GM21576 (cell line): ENCODE data around the gene SACM1L.

Experiments
- ATAC-seq: cut with Tn5 transposase; IDR thresholded peaks from one replicate; pipeline ENCODE4 v1.9.1; 2021; ENCODE audit warnings: mild to moderate bottlenecking, moderate library complexity; ENCODE audit not compliant: unreplicated experiment

SACM1L gene

GRCh38 chr3:45763303-45763675, 74.1 kb downstream of the SACM1L start:
- no peak for ATAC-seq

- no peak for ATAC-seq
Observed at GRCh38 chr3:45765266-45765851, 76.2 kb downstream of the SACM1L start.

- ATAC-seq = no peak
Observed at GRCh38 chr3:45765958-45766357, 76.8 kb downstream of the SACM1L start.

- ATAC-seq = no peak
Observed at GRCh38 chr3:45771166-45771775, 82.1 kb downstream of the SACM1L start.

- no peak for ATAC-seq
Observed at GRCh38 chr3:45771831-45772230, 82.6 kb downstream of the SACM1L start.

DNA sequence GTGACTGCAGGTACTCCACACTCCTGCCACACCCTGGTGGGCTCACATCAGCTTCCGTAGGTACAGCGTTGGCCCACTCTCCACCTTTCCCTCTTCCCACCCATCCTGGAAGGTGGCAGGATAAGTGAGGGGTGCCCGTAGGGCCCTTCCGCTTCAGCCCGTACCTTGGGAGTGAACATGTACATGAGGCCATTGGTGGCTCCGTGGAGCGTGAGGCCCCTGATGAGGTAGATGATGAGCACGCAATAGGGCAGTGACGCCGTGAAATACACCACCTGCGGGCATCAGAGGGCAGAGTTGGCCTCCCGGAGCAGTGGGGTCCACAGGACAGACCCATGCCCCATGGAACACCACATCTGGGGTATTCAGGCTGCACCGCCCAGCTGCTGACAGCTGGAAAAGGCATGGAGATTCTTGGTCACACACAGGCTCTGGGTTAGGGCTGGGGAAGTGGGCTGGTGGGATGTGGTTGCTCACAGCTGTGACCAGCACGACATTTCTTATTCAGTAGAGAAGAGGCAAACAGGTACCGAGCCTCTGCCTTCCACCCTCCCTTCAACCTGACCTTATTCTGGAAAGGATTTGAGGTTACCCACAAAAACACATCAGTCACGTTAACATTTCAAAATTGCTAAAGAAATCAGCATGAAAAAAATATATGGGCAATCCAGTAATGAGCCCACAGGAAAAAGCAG, 83.3 kb downstream of the SACM1L start:
- ATAC-seq = no peak

DNA sequence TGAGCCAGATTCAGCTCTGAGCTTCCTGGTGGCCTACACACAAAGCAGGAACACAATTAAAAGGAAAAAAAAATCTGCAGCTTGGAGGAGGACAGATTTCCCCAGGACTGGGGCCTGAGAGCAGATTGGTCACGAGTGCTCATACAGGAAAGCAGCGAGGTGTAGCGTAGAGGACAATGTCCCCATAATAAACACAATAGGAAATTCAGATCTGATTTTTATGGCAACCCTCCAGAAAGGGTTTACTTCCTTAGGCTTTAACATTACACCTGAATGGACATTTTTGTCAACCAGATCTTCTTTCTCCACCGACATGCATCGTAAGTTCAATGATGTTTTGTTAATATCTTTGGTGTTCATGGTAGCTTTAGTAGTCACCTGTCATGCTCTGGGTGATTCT, 83.9 kb downstream of the SACM1L start:
- ATAC-seq = no peak

- no peak for ATAC-seq
Observed at GRCh38 chr3:45773714-45774449, 84.7 kb downstream of the SACM1L start.

GRCh38 chr3:45774581-45775521, 85.7 kb downstream of the SACM1L start:
- no peak for ATAC-seq

- no peak for ATAC-seq
Observed at GRCh38 chr3:45775571-45776300, 86.5 kb downstream of the SACM1L start.

- no peak for ATAC-seq
Observed at GRCh38 chr3:45776301-45776595, 87.1 kb downstream of the SACM1L start.

- no peak for ATAC-seq
Observed at GRCh38 chr3:45776611-45777010, 87.4 kb downstream of the SACM1L start.

- no peak for ATAC-seq
Observed at GRCh38 chr3:45777111-45777745, 88.0 kb downstream of the SACM1L start.

DNA sequence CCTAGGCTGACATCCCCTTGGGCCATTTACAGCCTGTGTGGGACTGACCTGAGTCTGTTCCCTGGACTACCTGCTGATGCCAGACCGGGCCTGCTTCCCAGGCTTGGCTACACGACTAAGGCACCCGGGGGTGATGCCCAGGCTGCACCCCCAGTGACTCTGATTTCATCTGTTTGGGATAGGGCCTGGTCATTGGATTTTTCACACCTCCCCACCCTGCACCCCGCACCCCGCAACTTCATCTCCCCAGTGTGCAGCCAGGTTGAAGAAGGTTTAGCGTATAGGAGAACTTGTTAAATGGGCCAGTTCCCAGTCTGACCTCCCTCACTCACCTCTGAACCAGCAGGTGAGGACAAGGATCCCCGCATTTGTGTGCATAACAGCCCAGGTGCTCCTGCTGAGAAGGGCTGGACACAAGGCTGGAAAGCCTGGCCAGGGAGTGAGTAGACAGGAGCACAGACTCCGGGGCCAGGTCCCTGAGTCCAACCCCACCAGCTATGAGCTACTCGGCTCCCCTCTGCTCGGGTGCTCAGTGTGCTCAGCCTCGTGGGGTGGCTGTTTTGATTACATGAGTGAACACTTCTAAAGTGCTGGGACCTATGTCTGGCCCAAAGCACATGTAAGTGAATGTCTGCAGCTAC, 88.7 kb downstream of the SACM1L start:
- no peak for ATAC-seq

DNA sequence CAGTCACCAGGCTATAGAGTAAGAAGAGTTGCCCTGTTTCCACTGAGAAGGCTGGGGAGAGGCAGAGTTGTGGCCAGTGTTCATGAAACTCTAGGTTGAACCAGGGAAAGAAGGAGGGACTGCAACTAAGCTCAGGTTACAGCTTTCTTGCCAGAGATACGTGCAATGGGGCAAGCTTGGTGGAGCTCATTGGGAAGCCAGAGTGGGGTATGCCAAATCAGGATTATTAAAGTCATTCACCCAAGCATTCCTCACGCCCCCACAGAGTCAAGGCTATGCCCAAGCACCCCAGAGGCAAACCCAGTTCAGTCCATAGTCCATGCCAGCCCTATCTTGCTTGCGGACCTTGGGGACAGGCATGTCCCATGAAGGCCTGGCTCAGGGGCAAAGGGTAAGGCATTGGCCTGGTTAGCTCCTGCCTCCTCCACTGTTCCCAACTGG, 89.6 kb downstream of the SACM1L start:
- no peak for ATAC-seq

DNA sequence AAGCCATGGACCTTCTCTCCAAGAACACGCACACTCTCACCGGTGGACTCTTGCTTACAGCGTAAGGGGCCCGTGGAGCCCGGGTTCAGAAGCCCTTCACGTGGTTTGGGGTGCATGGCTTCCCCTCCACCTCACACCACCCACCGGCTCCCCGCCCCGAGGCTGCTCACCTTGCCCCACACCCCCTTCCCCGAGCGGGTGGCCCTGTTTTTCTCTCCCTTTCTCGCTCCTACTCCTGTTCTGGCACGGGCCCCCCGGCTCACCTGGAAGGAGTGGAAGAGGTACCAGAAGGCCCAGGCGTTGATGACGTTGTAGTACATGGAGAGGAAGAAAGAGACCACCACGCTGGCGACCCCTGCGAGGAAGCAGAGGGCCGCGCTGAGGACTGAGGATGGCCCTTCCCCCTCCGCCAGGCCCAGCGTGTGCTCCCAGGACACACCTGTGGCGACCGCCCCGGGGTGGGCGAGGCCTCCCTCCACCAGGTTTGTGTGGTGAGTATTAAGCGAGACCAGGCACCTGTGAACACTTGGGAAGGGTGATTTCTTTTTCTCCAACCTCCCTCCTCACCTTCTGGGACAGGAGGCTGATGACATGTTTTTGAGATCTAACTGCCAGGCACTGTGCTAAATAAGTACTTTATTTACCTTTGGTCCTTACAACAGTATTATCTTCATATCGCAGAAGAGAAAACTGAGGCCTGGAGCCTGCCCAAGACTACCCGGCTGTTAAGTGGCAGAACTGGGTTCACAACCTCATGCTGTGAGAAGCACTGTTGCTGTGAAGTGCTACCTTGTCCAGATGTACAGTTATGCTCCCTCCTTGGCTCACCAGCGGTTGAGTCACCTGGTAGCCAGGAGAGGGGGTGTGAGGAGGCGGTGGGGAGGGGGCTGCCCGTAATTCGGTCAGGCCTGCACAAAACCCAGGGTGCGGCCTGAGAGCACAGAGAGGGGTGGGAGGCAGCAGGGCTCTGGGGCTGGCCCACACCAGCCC, 90.8 kb downstream of the SACM1L start:
- no peak for ATAC-seq

GRCh38 chr3:45781271-45781670, 92.1 kb downstream of the SACM1L start:
- ATAC-seq = no peak

GRCh38 chr3:45781841-45782240, 92.6 kb downstream of the SACM1L start:
- no peak for ATAC-seq
